GM10266 (cell line): Measurements from ENCODE around the gene CST1.
"Not testable (repeated sequence)": the region's sequence is repeated elsewhere in the genome, so short reads cannot be mapped to it uniquely, and the experiment has no call there.

Source experiments
- DNase-seq: peaks from one replicate; pipeline ENCODE4 v3.0.0; 2012; ENCODE audit errors: extremely low spot score
- CTCF ChIP-seq: IDR thresholded peaks from 2 replicates; pipeline ENCODE4 v1.5.1; 2012; ENCODE audit warnings: mild to moderate bottlenecking, low read depth; ENCODE audit not compliant: control insufficient read depth, insufficient read depth; ENCODE audit errors: missing control alignments

CST1 gene

GRCh38 chr20:23765578-23765977 is 14.8 kb upstream of the CST1 start:
- DNase-seq, result no peak
- no peak for TF ChIP-seq CTCF

- not testable (repeated sequence) for DNase-seq
Observed at GRCh38 chr20:23764630-23765029, 13.9 kb upstream of the CST1 start.

- no peak for TF ChIP-seq CTCF
- no peak for DNase-seq
Observed at GRCh38 chr20:23763345-23763744, 12.6 kb upstream of the CST1 start.

- TF ChIP-seq CTCF, result no peak
- DNase-seq, result no peak
Observed at GRCh38 chr20:23759306-23759940, 8.7 kb upstream of the CST1 start.

GRCh38 chr20:23756792-23757191 is 6.1 kb upstream of the CST1 start:
- not testable (repeated sequence) for DNase-seq

GRCh38 chr20:23755131-23755611 is 4.4 kb upstream of the CST1 start:
- not testable (repeated sequence) for DNase-seq

GRCh38 chr20:23754731-23755130 is 4.0 kb upstream of the CST1 start:
- DNase-seq, result no peak

GRCh38 chr20:23753589-23753988 is 2.9 kb upstream of the CST1 start:
- no peak for TF ChIP-seq CTCF
- no peak for DNase-seq

More at GRCh38 chr20:23754731-23755130, 4.0 kb upstream of the CST1 start:
- no peak for TF ChIP-seq CTCF

- TF ChIP-seq CTCF, result no peak
- DNase-seq, result no peak
Observed at GRCh38 chr20:23753194-23753548, 2.4 kb upstream of the CST1 start.
